KMS-11 (cell line): ENCODE measurements around the gene MACC1.

Experiments
- H2AFZ ChIP-seq: fragments of 200-600 bp; sonication (generic); 2 replicates; pipeline ENCODE4 v1.6.1; 2016; ENCODE audit warnings: antibody characterized with exemption, mixed run types, low read depth
- H3K27ac ChIP-seq: fragments of 200-600 bp; sonication (generic); 2 replicates; pipeline ENCODE4 v1.6.1; 2016; ENCODE audit warnings: mild to moderate bottlenecking, mixed run types
- H3K27me3 ChIP-seq: fragments of 200-600 bp; sonication (generic); 2 replicates; pipeline ENCODE4 v1.6.1; 2017; ENCODE audit warnings: mild to moderate bottlenecking, low read depth, mixed run types, moderate library complexity; ENCODE audit not compliant: insufficient read depth
- H3K36me3 ChIP-seq: fragments of 200-600 bp; sonication (generic); 2 replicates; pipeline ENCODE4 v1.6.1; 2017; ENCODE audit warnings: mild to moderate bottlenecking, mixed run types; ENCODE audit not compliant: insufficient read depth
- H3K4me1 ChIP-seq: fragments of 200-600 bp; sonication (generic); 2 replicates; pipeline ENCODE4 v1.6.1; 2016; ENCODE audit warnings: mild to moderate bottlenecking, low read depth, mixed run types; ENCODE audit not compliant: poor library complexity, severe bottlenecking
- H3K4me2 ChIP-seq: fragments of 200-600 bp; sonication (generic); 2 replicates; pipeline ENCODE4 v1.7.0; 2016; ENCODE audit warnings: mild to moderate bottlenecking, mixed run types
- H3K4me3 ChIP-seq: fragments of 200-600 bp; sonication (generic); IDR thresholded peaks from 2 replicates; pipeline ENCODE4 v1.6.1; 2017; ENCODE audit warnings: low read depth, low read length, mixed read lengths; ENCODE audit not compliant: insufficient read depth
- H3K79me2 ChIP-seq: fragments of 200-600 bp; sonication (generic); 2 replicates; pipeline ENCODE4 v1.6.1; 2016; ENCODE audit warnings: low read depth, mixed run types; ENCODE audit not compliant: insufficient read depth
- H3K9ac ChIP-seq: fragments of 200-600 bp; sonication (generic); 2 replicates; pipeline ENCODE4 v1.6.1; 2016; ENCODE audit warnings: mild to moderate bottlenecking, mixed run types
- H4K20me1 ChIP-seq: fragments of 200-600 bp; sonication (generic); 2 replicates; pipeline ENCODE4 v1.6.1; 2016; ENCODE audit warnings: mild to moderate bottlenecking, mixed run types; ENCODE audit not compliant: insufficient read depth
- CTCF ChIP-seq: fragments of 200-600 bp; sonication (generic); conservative IDR thresholded peaks from 2 replicates; pipeline ENCODE4 v1.6.1; 2017; ENCODE audit warnings: low read depth, mild to moderate bottlenecking, antibody characterized with exemption, low read length, moderate library complexity, mixed read lengths

Gene MACC1

GRCh38 chr7:20238194-20238753 lies 21.1 kb upstream of the MACC1 start:
- Histone ChIP-seq H3K4me1 (peaks cover 69% of the 10 kb centered on the region), H3K4me3 (no peak overlapping the region), H3K9ac (0 out of 2 replicates have a peak overlapping the region, but pooled peaks have one; percentile 24), H3K27ac (peak overlapping the region; percentile 67), H4K20me1 (no peaks in the 10 kb centered on the region), H3K79me2 (no peaks in the 10 kb centered on the region), H3K4me2 (peak overlapping the region; percentile 58), H3K27me3 (no peaks in the 10 kb centered on the region), H3K36me3 (no peaks in the 10 kb centered on the region), H2AFZ (peak overlapping the region; percentile 14; the same call in 1 of the 2 replicates)
- no peak for TF ChIP-seq CTCF

- Histone ChIP-seq H3K4me3 (no peak overlapping the region), H3K27ac (peak overlapping the region; percentile 67), H3K36me3 (no peaks in the 10 kb centered on the region), H3K4me2 (peak overlapping the region; percentile 58), H3K9ac (no peak overlapping the region), H3K79me2 (no peaks in the 10 kb centered on the region), H3K4me1 (peaks cover 69% of the 10 kb centered on the region), H2AFZ (peak overlapping the region; percentile 14; the same call in 1 of the 2 replicates), H4K20me1 (no peaks in the 10 kb centered on the region), H3K27me3 (no peaks in the 10 kb centered on the region)
- no peak for TF ChIP-seq CTCF
These were observed 20.4 kb upstream of the MACC1 start for GRCh38 chr7:20237464-20238193.

- no peaks in the 10 kb centered on the region for H4K20me1 ChIP-seq
- peaks cover 61% of the 10 kb centered on the region for H3K4me1 ChIP-seq
- no peak overlapping the region for H3K9ac ChIP-seq
- H3K27me3 ChIP-seq: no peaks in the 10 kb centered on the region
- H3K4me2 ChIP-seq: peak overlapping the region; percentile 15; the same call in 1 of the 2 replicates
- H2AFZ ChIP-seq: no peak overlapping the region
- no peak overlapping the region for H3K4me3 ChIP-seq
- no peaks in the 10 kb centered on the region for H3K79me2 ChIP-seq
- no peak for TF ChIP-seq CTCF
- no peaks in the 10 kb centered on the region for H3K36me3 ChIP-seq
- no peak overlapping the region for H3K27ac ChIP-seq
These were observed 19.6 kb upstream of the MACC1 start for GRCh38 chr7:20236790-20237189.

- Histone ChIP-seq H3K27me3 (no peaks in the 10 kb centered on the region), H3K4me2 (no peak overlapping the region), H3K27ac (no peak overlapping the region), H3K9ac (no peak overlapping the region), H2AFZ (no peak overlapping the region), H3K36me3 (no peaks in the 10 kb centered on the region), H4K20me1 (no peaks in the 10 kb centered on the region), H3K4me1 (peaks cover 54% of the 10 kb centered on the region), H3K4me3 (no peak overlapping the region), H3K79me2 (no peaks in the 10 kb centered on the region)
- no peak for TF ChIP-seq CTCF
These were observed 18.9 kb upstream of the MACC1 start for GRCh38 chr7:20236043-20236442.
